Stimulated activated CD4-positive, alpha-beta T cell treated with anti-CD3 and anti-CD28 coated beads, TNF-alpha, amount 100 ng/mL, for 1 hour (primary cell): ENCODE results near the gene DYNC2LI1.

Experiments used
- DNase-seq, 3 donors: peaks; one replicate each; pipeline ENCODE4 v3.0.0-alpha.2; 2020; ENCODE audit warnings: low read depth in 3 of 3, low spot score in 1 of 3

DYNC2LI1 gene

DNA sequence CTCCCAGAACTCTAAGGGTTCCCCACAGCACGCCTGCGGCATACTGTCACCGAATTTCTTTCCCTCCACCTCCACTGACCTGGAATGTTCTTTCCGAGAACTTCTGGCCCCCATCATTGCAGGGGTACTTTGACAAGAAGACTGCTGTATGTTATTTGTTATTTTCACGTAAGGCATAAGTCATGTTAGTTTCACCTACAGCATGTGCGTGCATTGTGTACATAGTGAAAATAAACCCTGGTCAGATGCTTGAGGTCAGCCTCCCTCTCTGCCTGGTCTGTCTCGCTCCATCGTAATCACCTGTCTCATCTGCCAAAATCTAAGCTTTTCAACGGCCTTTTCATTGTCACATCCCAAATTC is 69.0 kb downstream of the DYNC2LI1 start:
- DNase-seq, result no peak

DNA sequence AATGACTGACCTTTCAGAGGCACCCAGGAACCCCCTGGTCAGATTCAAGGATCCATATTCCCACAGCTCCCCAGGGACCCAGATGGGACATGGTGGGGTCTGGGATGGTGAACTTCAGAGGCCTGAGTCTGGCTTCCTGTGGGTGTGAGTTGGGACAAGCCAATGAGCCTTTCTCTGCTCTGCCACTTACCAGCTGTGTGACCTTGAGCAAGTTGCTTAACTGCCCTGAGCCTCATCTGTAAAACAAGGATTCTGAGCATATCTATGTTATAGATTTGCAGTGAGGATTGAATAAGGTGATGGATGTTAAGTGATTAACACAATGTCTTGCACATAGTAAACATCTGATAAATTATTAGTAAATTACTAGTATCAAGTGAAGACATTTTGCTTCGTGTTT is 71.3 kb downstream of the DYNC2LI1 start:
- no peak for DNase-seq

DNA sequence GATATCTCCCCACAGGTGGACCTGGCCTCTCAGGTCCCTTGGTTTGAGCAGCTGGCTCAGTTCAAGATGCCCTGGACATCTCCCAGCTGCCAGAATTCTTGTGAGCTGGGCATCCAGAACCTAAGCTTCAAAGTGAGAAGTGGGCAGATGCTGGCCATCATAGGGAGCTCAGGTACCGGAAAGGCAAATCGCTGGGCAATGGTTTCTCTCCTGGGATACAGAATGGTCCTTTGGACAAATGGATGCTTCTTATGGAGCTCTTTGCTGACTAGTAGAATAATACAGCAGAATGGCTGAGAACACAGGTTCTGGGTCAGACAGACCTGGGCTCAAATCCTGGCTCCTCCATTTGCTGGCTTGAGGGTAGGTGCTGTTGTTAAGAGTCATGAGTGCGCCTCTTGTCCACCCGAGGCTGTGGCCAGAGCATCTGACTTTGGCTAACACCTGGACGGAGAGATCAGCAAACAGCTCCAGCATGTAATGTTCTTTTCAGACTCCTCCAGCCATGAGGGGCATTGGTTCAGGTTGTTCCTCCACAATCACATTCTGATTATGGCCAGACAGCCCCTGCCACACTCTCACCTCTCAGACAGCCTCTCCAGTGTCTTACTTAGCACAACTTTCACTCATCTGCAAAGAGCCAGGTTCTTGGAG is 72.4 kb downstream of the DYNC2LI1 start:
- DNase-seq, result no peak

DNA sequence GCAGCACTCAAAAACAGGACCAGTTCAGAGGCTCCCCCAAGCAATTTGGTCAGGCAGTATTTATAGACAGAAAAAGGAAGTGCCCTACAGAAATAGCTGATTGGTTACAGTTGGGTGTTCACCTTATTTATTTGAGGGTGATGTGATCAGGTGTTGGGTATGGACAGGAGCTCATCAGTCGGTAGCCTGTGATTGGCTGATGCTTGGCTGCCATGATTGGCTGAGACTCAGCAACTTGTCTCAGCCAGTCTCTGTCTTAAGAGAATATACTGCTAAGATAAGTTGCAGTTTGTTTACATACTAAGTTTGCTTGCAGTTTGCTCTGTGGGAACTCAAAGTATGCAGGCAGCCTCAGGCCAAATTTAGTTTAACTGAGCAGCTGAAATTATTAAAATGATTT is 74.4 kb downstream of the DYNC2LI1 start:
- DNase-seq, result no peak

DNA sequence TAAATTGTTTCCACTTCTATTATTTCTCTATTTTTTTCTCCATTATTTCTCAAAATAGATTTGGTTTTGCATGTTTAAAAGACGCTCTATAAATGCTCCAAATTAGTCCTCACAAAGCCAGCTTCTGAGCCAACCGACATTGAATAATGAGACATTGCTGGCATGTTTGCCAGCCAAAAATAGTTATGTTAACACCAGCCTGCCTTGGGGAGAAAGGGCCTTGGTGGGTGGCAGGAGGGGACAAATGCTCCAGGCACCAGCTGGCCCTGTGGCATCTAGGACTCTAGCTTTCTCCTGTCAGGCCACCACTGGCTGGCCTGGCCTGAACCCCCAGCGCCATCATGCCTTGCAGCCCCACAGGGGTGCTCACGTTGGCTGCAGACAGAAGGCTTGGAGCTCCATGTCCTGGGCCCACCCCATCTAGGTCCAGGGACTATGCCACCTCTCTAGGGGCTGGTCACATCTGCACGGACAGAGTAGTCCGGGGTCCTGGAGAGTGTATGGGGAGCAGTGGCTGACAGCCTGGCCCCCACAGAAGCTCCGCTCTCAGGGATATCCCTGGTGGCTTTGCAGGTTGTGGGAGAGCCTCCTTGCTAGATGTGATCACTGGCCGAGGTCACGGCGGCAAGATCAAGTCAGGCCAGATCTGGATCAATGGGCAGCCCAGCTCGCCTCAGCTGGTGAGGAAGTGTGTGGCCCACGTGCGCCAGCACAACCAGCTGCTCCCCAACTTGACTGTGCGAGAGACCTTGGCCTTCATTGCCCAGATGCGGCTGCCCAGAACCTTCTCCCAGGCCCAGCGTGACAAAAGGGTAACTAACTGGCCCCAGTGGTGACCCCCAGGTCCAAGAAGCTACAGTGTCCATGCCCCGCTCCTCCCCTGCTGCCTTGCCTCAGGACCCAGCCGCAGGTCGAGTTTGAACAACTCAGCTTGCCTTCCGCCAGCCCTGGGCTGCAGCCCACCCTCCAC is 77.5 kb downstream of the DYNC2LI1 start:
- no peak for DNase-seq

DNA sequence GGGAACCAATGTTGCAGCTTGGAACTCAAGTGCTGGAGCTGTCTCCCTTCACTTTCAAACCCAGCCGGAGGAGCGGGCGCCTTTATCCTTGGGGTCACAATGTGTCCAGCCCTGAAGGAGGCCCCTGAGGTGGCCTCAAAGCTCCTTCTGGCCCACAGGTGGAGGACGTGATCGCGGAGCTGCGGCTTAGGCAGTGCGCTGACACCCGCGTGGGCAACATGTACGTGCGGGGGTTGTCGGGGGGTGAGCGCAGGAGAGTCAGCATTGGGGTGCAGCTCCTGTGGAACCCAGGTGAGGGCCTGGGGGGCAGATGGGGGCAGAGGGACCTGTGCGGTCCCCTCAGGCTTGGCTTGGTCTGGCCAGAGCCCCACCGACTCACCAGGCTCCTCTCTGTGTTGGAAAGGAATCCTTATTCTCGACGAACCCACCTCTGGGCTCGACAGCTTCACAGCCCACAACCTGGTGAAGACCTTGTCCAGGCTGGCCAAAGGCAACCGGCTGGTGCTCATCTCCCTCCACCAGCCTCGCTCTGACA is 78.4 kb downstream of the DYNC2LI1 start:
- DNase-seq, result no peak

DNA sequence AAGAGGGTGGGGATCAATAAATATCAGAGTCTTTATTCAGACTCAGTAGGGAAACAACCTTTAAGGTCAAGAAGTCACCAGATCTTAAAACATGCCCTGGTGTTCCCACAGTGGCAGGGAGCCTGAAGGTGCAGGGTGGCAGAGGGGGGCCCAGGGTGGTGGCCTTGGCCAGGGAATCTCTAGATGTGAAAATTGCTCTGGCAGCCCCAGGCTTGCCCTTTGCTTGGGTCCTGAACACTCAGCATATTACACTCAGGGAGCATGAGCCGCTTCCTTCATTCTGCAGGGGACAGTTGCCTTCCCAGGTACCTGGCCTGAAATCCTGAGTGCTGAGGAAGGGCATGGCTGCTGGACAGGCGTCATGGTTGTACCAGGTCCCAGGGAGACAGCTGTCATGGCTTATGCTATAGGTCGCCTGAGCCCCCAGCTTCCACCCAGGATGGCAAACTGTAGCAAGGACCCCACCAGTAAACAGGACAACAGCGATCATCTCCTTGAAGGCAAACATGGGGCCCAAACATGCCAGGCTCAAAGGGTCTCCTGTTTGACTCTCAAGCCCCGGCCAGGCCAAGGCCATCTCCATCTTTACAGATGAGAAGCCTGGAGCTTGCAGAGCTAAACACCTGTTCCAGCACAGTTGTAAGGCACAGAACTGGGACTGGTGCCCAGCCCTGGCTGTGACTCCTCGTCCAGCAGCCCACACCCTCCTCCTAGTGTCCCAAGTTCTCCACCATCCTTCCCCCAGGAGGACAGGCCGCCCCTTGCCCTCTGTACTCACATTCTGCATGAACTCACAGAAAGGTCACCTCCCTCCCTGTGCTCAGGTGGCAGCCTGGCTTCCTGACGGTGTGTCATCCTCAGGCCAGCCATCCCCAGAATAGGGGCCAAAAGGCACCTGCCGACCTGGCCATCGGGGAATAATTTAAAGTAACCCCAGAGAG is 79.6 kb downstream of the DYNC2LI1 start:
- no peak for DNase-seq

DNA sequence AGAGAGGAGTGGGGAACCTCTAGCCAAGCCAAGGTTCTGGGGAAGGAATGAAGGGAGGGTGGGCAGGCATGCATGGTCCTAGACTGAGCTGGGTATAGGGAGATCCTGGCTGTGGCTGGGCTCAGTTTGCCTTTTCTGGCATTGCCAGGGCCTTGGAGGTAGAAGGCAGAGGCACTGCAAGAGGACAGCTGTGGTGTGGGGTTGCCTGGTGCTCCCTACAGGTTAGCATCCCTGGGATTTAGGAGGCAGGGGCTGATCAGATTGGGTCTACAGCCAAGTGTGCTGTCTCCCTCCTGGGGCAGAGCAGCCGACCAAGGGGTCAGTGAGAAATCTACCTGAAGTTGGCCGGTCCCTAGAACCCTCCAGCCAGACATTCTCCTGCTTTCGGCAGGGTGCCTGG is 80.8 kb downstream of the DYNC2LI1 start:
- no peak for DNase-seq

DNA sequence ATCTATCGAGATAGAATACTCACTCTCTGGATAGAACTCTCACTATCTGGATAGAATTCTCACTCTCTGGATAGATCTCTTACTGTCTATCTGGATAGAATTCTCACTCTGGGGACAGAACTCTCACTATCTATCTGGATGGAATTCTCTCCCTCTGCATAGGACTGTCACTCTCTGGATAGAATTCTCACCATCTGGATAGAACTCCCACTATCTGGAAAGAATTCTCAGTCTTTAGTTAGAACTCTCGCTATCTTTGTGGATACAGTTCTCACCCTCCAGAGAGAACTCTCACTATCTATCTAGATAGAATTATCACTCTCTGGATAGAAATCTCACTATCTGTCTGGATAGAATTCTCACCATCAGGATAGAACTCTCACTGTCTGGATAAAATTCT is 81.5 kb downstream of the DYNC2LI1 start:
- DNase-seq, result no peak
